ENCODE results near the gene KHDC4. TPM values are rescaled to one million over a fixed set of nuclear protein-coding genes. Genes with fewer than 3 reads are reported as not detected.
A peak's percentile ranks its signal among the peaks of the same experiment; 100 is the strongest.

The KHDC4 gene
- polyA plus RNA-seq, 1 donor from 2014 or later, result 97.1 TPM

DNA sequence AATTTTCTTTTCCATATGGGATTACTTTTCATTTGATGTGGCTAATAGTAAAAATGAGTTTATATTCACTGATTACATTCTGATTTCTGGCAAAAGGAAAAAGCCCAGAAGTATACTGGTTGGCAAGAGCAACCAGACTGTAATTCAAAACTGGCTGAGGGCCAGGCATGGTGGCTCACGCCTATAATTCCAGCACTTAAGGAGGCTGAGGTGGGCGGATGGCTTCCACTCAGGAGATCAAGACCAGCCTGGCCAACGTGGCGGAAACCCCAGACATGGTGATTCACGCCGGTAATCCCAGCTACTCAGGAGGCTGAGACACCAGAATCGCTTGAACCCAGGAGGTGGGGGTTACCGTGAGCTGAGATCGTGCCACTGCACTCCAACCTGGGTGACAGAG is 60.4 kb downstream of the KHDC4 start:
- H3K36me3 ChIP-seq (ENCODE audit: insufficient read depth, low read length), result peaks cover 2% of the 10 kb centered on the region
- no peak overlapping the region for H3K9ac ChIP-seq (ENCODE audit: low read length)
- H3K79me2 ChIP-seq (replicated peaks; ENCODE audit: insufficient read depth, low read length), result peaks cover 86% of the 10 kb centered on the region
- no peak for TF ChIP-seq SMC3 (conservative IDR thresholded peaks at IDR 0.05; ENCODE audit: poor library complexity)
- TF ChIP-seq, protein P1, sequence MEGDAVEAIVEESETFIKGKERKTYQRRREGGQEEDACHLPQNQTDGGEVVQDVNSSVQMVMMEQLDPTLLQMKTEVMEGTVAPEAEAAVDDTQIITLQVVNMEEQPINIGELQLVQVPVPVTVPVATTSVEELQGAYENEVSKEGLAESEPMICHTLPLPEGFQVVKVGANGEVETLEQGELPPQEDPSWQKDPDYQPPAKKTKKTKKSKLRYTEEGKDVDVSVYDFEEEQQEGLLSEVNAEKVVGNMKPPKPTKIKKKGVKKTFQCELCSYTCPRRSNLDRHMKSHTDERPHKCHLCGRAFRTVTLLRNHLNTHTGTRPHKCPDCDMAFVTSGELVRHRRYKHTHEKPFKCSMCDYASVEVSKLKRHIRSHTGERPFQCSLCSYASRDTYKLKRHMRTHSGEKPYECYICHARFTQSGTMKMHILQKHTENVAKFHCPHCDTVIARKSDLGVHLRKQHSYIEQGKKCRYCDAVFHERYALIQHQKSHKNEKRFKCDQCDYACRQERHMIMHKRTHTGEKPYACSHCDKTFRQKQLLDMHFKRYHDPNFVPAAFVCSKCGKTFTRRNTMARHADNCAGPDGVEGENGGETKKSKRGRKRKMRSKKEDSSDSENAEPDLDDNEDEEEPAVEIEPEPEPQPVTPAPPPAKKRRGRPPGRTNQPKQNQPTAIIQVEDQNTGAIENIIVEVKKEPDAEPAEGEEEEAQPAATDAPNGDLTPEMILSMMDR (IDR thresholded peaks at IDR 0.05; ENCODE audit: poor library complexity, severe bottlenecking), result no peak
- H4K20me1 ChIP-seq (ENCODE audit: insufficient read depth), result peaks cover 53% of the 10 kb centered on the region
- H3K9me3 ChIP-seq (ENCODE audit: low read length), result no peaks in the 10 kb centered on the region
- no peaks in the 10 kb centered on the region for H3K9me2 ChIP-seq (ENCODE audit: insufficient read depth, low read length)
- no peak overlapping the region for H2AFZ ChIP-seq (ENCODE audit: low read depth, low read length)
- H3K27me3 ChIP-seq (ENCODE audit: insufficient read depth, low read depth, low read length), result no peaks in the 10 kb centered on the region
- H3K27ac ChIP-seq (ENCODE audit: low read length), result no peak overlapping the region
- no peak overlapping the region for H3K4me2 ChIP-seq (ENCODE audit: low read length)
- H3F3A ChIP-seq (ENCODE audit: insufficient read depth, low read length, poor library complexity, severe bottlenecking), result no peaks in the 10 kb centered on the region
- no peak overlapping the region for H3K4me3 ChIP-seq (ENCODE audit: low read length)

DNA sequence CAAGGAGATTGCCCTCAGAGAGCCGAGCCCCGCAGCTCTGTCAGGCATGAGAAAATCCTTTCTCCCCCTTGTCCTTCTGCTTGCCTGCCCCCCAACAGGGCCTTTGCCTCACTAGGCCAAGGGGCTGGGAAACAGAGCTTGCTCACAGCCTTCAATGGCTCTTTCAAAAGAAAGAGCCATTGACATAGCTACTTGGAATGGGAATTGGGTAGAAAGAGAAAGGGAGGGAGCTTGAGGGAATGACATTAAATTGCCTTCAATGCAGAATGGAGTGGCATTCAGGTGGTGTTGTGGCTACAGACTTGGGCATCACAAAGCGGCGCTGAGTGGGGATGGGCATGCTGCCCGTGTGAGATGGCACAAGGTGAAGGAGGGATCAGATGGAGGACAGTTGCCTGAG is 61.7 kb downstream of the KHDC4 start:
- H3F3A ChIP-seq (ENCODE audit: insufficient read depth, low read length, poor library complexity, severe bottlenecking), result no peaks in the 10 kb centered on the region
- H3K9ac ChIP-seq (ENCODE audit: low read length), result no peak overlapping the region
- H2AFZ ChIP-seq (ENCODE audit: low read depth, low read length), result no peak overlapping the region
- peaks cover 8% of the 10 kb centered on the region for H3K36me3 ChIP-seq (ENCODE audit: insufficient read depth, low read length)
- H3K4me2 ChIP-seq (ENCODE audit: low read length), result no peak overlapping the region
- H3K9me2 ChIP-seq (ENCODE audit: insufficient read depth, low read length), result no peaks in the 10 kb centered on the region
- H3K9me3 ChIP-seq (ENCODE audit: low read length), result no peaks in the 10 kb centered on the region
- H3K79me2 ChIP-seq (replicated peaks; ENCODE audit: insufficient read depth, low read length), result peaks cover 90% of the 10 kb centered on the region
- TF ChIP-seq RAD21 (conservative IDR thresholded peaks at IDR 0.05) (no peak), TAF1 (IDR thresholded peaks at IDR 0.05; ENCODE audit: low read depth) (no peak), MXI1 (conservative IDR thresholded peaks at IDR 0.05; ENCODE audit: poor library complexity, severe bottlenecking) (no peak), EZH2 (IDR thresholded peaks at IDR 0.05; ENCODE audit: borderline replicate concordance, insufficient read depth, low read length, poor library complexity, severe bottlenecking) (no peak), SMC3 (conservative IDR thresholded peaks at IDR 0.05; ENCODE audit: poor library complexity) (no peak), EP300 (conservative IDR thresholded peaks at IDR 0.05; ENCODE audit: poor library complexity, severe bottlenecking) (no peak), POLR2AphosphoS5 (IDR thresholded peaks at IDR 0.05) (no peak)
- TF ChIP-seq, protein P1 (IDR thresholded peaks at IDR 0.05; ENCODE audit: poor library complexity, severe bottlenecking), result no peak
- TF ChIP-seq, protein P2, sequence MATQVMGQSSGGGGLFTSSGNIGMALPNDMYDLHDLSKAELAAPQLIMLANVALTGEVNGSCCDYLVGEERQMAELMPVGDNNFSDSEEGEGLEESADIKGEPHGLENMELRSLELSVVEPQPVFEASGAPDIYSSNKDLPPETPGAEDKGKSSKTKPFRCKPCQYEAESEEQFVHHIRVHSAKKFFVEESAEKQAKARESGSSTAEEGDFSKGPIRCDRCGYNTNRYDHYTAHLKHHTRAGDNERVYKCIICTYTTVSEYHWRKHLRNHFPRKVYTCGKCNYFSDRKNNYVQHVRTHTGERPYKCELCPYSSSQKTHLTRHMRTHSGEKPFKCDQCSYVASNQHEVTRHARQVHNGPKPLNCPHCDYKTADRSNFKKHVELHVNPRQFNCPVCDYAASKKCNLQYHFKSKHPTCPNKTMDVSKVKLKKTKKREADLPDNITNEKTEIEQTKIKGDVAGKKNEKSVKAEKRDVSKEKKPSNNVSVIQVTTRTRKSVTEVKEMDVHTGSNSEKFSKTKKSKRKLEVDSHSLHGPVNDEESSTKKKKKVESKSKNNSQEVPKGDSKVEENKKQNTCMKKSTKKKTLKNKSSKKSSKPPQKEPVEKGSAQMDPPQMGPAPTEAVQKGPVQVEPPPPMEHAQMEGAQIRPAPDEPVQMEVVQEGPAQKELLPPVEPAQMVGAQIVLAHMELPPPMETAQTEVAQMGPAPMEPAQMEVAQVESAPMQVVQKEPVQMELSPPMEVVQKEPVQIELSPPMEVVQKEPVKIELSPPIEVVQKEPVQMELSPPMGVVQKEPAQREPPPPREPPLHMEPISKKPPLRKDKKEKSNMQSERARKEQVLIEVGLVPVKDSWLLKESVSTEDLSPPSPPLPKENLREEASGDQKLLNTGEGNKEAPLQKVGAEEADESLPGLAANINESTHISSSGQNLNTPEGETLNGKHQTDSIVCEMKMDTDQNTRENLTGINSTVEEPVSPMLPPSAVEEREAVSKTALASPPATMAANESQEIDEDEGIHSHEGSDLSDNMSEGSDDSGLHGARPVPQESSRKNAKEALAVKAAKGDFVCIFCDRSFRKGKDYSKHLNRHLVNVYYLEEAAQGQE (IDR thresholded peaks at IDR 0.05; ENCODE audit: borderline replicate concordance), result no peak
- H4K20me1 ChIP-seq (ENCODE audit: insufficient read depth), result peaks cover 60% of the 10 kb centered on the region
- H3K27me3 ChIP-seq (ENCODE audit: insufficient read depth, low read depth, low read length), result no peaks in the 10 kb centered on the region
- H3K4me3 ChIP-seq (ENCODE audit: low read length), result peak overlapping the region; percentile 43
- H3K27ac ChIP-seq (ENCODE audit: low read length), result no peak overlapping the region

All from neural cell (in vitro differentiated cells).